OCI-LY7 (cell line): ENCODE measurements around the gene DLX5.

Source experiments
- EZH2phosphoT487 ChIP-seq: fragments of 200-600 bp; sonication (generic); IDR thresholded peaks from 2 replicates; pipeline ENCODE4 v1.6.1; 2018; ENCODE audit warnings: low read depth, borderline replicate concordance, mild to moderate bottlenecking, mixed run types, antibody characterized with exemption, low read length, moderate library complexity, mixed read lengths
- TF ChIP-seq, protein P1 (sequence below): fragments of 200-600 bp; sonication (generic); conservative IDR thresholded peaks from 2 replicates; pipeline ENCODE4 v1.5.1; 2014; ENCODE audit warnings: mild to moderate bottlenecking, antibody characterized with exemption, low read length, moderate library complexity, mixed read lengths

GRCh38 chr7:97026715-97027426, 2.2 kb upstream of the DLX5 start:
- TF ChIP-seq, protein P1, sequence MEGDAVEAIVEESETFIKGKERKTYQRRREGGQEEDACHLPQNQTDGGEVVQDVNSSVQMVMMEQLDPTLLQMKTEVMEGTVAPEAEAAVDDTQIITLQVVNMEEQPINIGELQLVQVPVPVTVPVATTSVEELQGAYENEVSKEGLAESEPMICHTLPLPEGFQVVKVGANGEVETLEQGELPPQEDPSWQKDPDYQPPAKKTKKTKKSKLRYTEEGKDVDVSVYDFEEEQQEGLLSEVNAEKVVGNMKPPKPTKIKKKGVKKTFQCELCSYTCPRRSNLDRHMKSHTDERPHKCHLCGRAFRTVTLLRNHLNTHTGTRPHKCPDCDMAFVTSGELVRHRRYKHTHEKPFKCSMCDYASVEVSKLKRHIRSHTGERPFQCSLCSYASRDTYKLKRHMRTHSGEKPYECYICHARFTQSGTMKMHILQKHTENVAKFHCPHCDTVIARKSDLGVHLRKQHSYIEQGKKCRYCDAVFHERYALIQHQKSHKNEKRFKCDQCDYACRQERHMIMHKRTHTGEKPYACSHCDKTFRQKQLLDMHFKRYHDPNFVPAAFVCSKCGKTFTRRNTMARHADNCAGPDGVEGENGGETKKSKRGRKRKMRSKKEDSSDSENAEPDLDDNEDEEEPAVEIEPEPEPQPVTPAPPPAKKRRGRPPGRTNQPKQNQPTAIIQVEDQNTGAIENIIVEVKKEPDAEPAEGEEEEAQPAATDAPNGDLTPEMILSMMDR: no peak
- no peak for TF ChIP-seq EZH2phosphoT487
